ENCODE measurements around the gene DICER1.

DNA sequence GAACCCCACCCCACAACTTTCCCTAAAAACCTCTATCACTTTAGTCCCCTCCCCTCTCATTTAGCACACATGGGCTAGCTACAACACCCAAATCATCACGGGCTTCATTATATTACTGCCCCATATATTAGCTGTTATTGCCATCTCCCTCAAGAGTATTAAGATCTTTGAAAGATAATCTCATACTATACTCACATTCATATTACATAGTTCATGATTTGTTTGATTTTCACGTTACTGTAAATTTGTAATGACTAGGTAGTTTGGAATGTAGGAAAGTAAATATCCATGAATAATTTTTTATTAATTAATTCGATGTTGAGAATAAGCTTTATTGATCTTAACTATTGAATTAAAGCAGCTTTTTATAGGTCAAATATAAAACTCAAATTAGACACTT is 7.9 kb downstream of the DICER1 start:
- no peak for TF ChIP-seq CTCF (IDR thresholded peaks at IDR 0.05)
- no peak for TF ChIP-seq POLR2A (IDR thresholded peaks at IDR 0.05; ENCODE audit: low read depth)
- TF ChIP-seq POLR2AphosphoS5 (IDR thresholded peaks at IDR 0.05) = no peak
- TF ChIP-seq EP300 (IDR thresholded peaks at IDR 0.05) = no peak

All from esophagus muscularis mucosa (tissue), 4 donors.